Vagina (tissue), 2 donors: ENCODE results near the gene RALGAPA2. TPM values are rescaled to one million over a fixed set of nuclear protein-coding genes. Genes with fewer than 3 reads are reported as not detected.

ENCODE experiments used
- DNase-seq, 2 donors: peaks; one replicate each; pipeline ENCODE4 v3.0.0-alpha.2; 2017; ENCODE audit errors: extremely low spot score in 2 of 2
- H3K27ac ChIP-seq: fragments of 200-600 bp; sonication (generic); one replicate; pipeline ENCODE4 v1.5.1; 2019
- H3K27me3 ChIP-seq: fragments of 200-600 bp; sonication (generic); one replicate; pipeline ENCODE4 v1.5.1; 2019
- H3K36me3 ChIP-seq, 2 donors: fragments of 200-600 bp; sonication (generic); one replicate each; pipeline ENCODE4 v1.5.1; 2017 to 2019
- H3K4me1 ChIP-seq: fragments of 200-600 bp; sonication (generic); one replicate; pipeline ENCODE4 v1.5.1; 2019
- H3K4me3 ChIP-seq, 2 donors: fragments of 200-600 bp; sonication (generic); 1 replicate in 1 of 2; 2 replicates in 1 of 2; pipeline ENCODE4 v1.5.1; 2016 to 2019
- H3K9me3 ChIP-seq: fragments of 200-600 bp; sonication (generic); one replicate; pipeline ENCODE4 v1.5.1; 2019
- CTCF ChIP-seq, 3 experiments: fragments of 450-650 bp in 2 of 3; fragments of 200-600 bp in 1 of 3; sonication (generic) in 1 of 3; IDR thresholded peaks; one replicate each; pipeline ENCODE4 v1.5.1; 2017 to 2019; ENCODE audit warnings: antibody characterized with exemption in 3 of 3, mild to moderate bottlenecking in 2 of 3, moderate library complexity in 2 of 3
- POLR2A ChIP-seq, 2 donors: fragments of 450-650 bp; IDR thresholded peaks; one replicate each; pipeline ENCODE4 v1.6.1; 2017; ENCODE audit warnings: antibody characterized with exemption in 2 of 2, mild to moderate bottlenecking in 2 of 2, moderate library complexity in 2 of 2
- POLR2AphosphoS5 ChIP-seq, 2 donors: sonication (generic); formaldehyde crosslinking; IDR thresholded peaks; one replicate each; pipeline ENCODE4 v1.9.0; 2017; ENCODE audit warnings: antibody characterized with exemption in 2 of 2, mild to moderate bottlenecking in 2 of 2, low read depth in 1 of 2; ENCODE audit not compliant: insufficient read depth in 1 of 2
- intact Hi-C: fragments of 100-400 bp; cut with DNase I; formaldehyde crosslinking; loops from one replicate; pipeline ENCODE4 v1.15.1; 2023
- total RNA-seq: library from RNA; depleted of rRNA; stranded (reverse); fragments of >200 nt; gene quantifications from one replicate; pipeline ENCODE4 v1.2.3, GENCODE V29; 2016

Gene RALGAPA2
- total RNA-seq, 1 donor from 2014 or later = 31.9 TPM

GRCh38 chr20:20395903-20396568 is 316.4 kb downstream of the RALGAPA2 start:
- Histone ChIP-seq H3K36me3 (no peaks in the 10 kb centered on the region), H3K4me3 (no peak overlapping the region), H3K27ac (no peak overlapping the region), H3K27me3 (no peaks in the 10 kb centered on the region), H3K4me1 (no peaks in the 10 kb centered on the region), H3K9me3 (no peaks in the 10 kb centered on the region)
- no peak for DNase-seq
- intact Hi-C loops = no loop called here
- no peak for TF ChIP-seq POLR2AphosphoS5 (IDR thresholded peaks at IDR 0.05; ENCODE audit: insufficient read depth in 1 of 2, low read depth in 1 of 2)
- no peak for TF ChIP-seq CTCF (IDR thresholded peaks at IDR 0.05)
- TF ChIP-seq POLR2A (IDR thresholded peaks at IDR 0.05) = no peak

DNA sequence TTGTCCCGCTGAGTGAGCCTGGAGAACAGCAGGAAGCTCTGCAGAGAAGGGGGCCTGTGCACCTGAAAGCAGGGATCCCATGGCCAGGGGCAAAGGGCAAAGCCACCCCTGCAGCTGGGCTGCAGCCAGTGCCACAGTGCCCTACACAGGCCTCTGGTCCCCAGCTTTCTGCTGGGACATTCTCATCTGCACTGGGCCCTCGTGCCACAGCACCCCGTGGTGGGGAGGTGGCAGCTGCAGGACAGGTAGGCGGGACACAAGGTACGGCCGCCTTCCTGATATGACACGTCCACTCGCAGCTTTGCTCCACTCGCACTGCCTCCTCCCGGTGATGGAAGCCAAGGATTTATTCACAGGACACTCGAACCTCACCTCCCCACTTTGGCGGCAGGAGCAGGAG is 317.4 kb downstream of the RALGAPA2 start:
- H3K27me3 ChIP-seq = no peaks in the 10 kb centered on the region
- no peaks in the 10 kb centered on the region for H3K36me3 ChIP-seq
- intact Hi-C loops = no loop called here
- no peak overlapping the region for H3K27ac ChIP-seq
- TF ChIP-seq POLR2AphosphoS5 (IDR thresholded peaks at IDR 0.05; ENCODE audit: insufficient read depth in 1 of 2, low read depth in 1 of 2) = no peak
- no peak for TF ChIP-seq CTCF (IDR thresholded peaks at IDR 0.05)
- TF ChIP-seq POLR2A (IDR thresholded peaks at IDR 0.05) = no peak
- H3K9me3 ChIP-seq = no peaks in the 10 kb centered on the region
- no peak overlapping the region for H3K4me3 ChIP-seq
- no peaks in the 10 kb centered on the region for H3K4me1 ChIP-seq
- DNase-seq = no peak

- no peaks in the 10 kb centered on the region for H3K9me3 ChIP-seq
- no peaks in the 10 kb centered on the region for H3K27me3 ChIP-seq
- H3K4me1 ChIP-seq = no peaks in the 10 kb centered on the region
- no peaks in the 10 kb centered on the region for H3K36me3 ChIP-seq
- no peak for DNase-seq
- TF ChIP-seq POLR2AphosphoS5 (IDR thresholded peaks at IDR 0.05; ENCODE audit: insufficient read depth in 1 of 2, low read depth in 1 of 2) (no peak), CTCF (IDR thresholded peaks at IDR 0.05) (no peak), POLR2A (IDR thresholded peaks at IDR 0.05) (no peak)
- H3K4me3 ChIP-seq = no peak overlapping the region
- intact Hi-C loops = no loop called here
- H3K27ac ChIP-seq = no peak overlapping the region
Observed at GRCh38 chr20:20393207-20394120, 319.0 kb downstream of the RALGAPA2 start.

DNA sequence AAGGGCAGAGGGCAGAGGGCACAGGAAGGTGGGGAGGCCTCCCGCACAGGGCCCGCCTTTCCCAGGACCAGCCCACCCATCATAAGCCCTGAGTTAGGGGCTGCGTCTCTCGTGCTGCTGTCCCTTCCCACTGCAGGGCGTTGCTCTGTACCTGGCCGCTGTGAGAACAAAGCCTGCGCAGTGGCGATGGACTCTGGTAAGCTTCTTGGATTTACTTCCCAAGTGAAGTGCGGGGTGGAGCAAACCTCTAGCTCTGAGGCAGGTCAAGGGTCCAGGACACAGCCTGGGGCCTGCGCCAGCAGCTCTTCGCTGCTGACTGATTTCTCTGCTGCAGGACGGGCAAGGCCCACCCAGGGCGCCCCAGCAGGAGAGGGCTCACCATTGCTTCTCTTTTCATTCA is 320.7 kb downstream of the RALGAPA2 start:
- Histone ChIP-seq H3K27me3 (no peaks in the 10 kb centered on the region), H3K9me3 (no peaks in the 10 kb centered on the region), H3K27ac (no peak overlapping the region), H3K4me3 (no peak overlapping the region), H3K4me1 (no peaks in the 10 kb centered on the region), H3K36me3 (no peaks in the 10 kb centered on the region)
- TF ChIP-seq POLR2A (IDR thresholded peaks at IDR 0.05) = no peak
- no peak for TF ChIP-seq POLR2AphosphoS5 (IDR thresholded peaks at IDR 0.05; ENCODE audit: insufficient read depth in 1 of 2, low read depth in 1 of 2)
- no peak for TF ChIP-seq CTCF (IDR thresholded peaks at IDR 0.05)
- intact Hi-C loops = no loop called here
- DNase-seq = no peak

GRCh38 chr20:20391115-20391514 is 321.3 kb downstream of the RALGAPA2 start:
- Histone ChIP-seq H3K27ac (no peak overlapping the region), H3K27me3 (no peaks in the 10 kb centered on the region), H3K4me3 (no peak overlapping the region), H3K36me3 (no peaks in the 10 kb centered on the region), H3K9me3 (no peaks in the 10 kb centered on the region), H3K4me1 (no peaks in the 10 kb centered on the region)
- TF ChIP-seq POLR2A (IDR thresholded peaks at IDR 0.05) (no peak), CTCF (IDR thresholded peaks at IDR 0.05) (no peak), POLR2AphosphoS5 (IDR thresholded peaks at IDR 0.05; ENCODE audit: insufficient read depth in 1 of 2, low read depth in 1 of 2) (no peak)
- intact Hi-C loops = no loop called here
- DNase-seq = no peak
